ENCODE results near the gene HAO2. TPM values are rescaled to one million over a fixed set of nuclear protein-coding genes. Genes with fewer than 3 reads are reported as not detected.
"Not testable (repeated sequence)": the region's sequence is repeated elsewhere in the genome, so short reads cannot be mapped to it uniquely, and the experiment has no call there.

Gene HAO2
- total and polyA plus RNA-seq, 7 donors: not detected

DNA sequence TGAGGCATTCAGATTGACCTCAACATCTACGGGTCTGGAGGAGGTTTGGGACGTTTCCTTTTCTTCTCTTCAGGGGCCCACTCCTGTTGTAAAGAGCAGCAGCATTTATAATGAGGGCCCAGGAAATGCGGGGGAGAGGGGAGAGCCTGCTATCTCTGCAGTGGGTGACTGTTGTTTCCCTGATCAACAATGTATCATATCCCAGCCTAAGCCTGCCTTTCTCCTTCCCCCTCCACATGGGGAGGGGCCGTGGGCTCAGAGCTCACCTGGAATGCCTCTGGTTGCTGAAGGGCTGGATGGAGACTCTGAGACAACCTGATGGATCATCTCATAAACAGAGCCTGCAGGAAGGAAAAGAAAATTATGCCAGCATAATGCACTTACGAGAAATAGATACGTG lies 36.0 kb upstream of the HAO2 start:
- Histone ChIP-seq H3K9me3 (no peaks in the 10 kb centered on the region), H3K27ac (no peak overlapping the region), H3K36me3 (ENCODE audit: insufficient read depth in 1 of 2, low read depth in 1 of 2) (no peaks in the 10 kb centered on the region), H3K4me1 (no peaks in the 10 kb centered on the region), H3K27me3 (ENCODE audit: insufficient read depth in 3 of 3, low read length in 2 of 3) (no peaks in the 10 kb centered on the region), H3K4me3 (no peak overlapping the region)
- intact Hi-C loops (cut with DNase I): no loop called here
- ATAC-seq: no peak
- WGBS, 3 donors: 86 to 89% (median 88%) methylated on average over 6 of the region's 6 CpGs
- no peak for DNase-seq
- TF ChIP-seq, protein P1, sequence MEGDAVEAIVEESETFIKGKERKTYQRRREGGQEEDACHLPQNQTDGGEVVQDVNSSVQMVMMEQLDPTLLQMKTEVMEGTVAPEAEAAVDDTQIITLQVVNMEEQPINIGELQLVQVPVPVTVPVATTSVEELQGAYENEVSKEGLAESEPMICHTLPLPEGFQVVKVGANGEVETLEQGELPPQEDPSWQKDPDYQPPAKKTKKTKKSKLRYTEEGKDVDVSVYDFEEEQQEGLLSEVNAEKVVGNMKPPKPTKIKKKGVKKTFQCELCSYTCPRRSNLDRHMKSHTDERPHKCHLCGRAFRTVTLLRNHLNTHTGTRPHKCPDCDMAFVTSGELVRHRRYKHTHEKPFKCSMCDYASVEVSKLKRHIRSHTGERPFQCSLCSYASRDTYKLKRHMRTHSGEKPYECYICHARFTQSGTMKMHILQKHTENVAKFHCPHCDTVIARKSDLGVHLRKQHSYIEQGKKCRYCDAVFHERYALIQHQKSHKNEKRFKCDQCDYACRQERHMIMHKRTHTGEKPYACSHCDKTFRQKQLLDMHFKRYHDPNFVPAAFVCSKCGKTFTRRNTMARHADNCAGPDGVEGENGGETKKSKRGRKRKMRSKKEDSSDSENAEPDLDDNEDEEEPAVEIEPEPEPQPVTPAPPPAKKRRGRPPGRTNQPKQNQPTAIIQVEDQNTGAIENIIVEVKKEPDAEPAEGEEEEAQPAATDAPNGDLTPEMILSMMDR (IDR thresholded peaks at IDR 0.05): no peak

DNA sequence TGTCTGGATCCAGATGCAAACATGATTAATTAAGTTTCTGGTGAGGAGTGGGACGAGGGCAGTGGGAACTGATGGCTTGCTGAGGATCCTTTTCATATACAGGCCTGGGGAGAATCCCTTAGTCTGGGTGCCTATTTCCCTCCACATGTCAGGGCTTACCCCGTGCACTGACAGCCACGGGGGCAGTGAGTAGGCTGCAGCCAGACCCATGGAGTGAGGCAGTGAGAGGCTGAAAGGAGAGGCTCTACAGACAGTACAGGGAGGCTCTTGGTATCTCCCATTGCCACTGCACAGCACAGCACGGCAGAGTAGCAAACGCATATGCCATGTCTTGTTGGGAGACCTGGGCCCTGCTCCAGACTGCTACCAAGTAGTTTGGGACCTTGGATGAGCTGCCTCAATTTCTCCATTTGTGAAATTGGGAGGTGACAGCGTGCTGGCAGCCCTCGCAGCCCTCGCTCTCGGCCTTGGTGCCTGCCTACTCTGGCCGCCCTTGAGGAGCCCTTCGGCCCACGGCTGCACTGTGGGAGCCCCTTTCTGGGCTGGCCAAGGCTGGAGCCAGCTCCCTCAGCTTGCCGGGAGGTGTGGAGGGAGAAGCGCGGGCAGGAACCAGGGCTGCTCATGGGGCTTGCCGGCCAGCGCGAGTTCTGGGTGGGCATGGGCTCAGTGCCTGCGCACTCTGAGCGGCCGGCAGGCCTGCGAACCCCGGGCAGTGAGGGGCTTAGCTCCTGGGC lies 35.3 kb upstream of the HAO2 start:
- DNase-seq (no peak), ATAC-seq (no peak)
- H3K4me3 ChIP-seq: no peak overlapping the region
- intact Hi-C loops (cut with DNase I): no loop called here
- no peak overlapping the region for H3K27ac ChIP-seq
- H3K27me3 ChIP-seq (ENCODE audit: insufficient read depth in 3 of 3, low read length in 2 of 3): no peaks in the 10 kb centered on the region
- no peaks in the 10 kb centered on the region for H3K4me1 ChIP-seq
- no peaks in the 10 kb centered on the region for H3K36me3 ChIP-seq (ENCODE audit: insufficient read depth in 1 of 2, low read depth in 1 of 2)
- TF ChIP-seq, protein P1 (IDR thresholded peaks at IDR 0.05): no peak
- H3K9me3 ChIP-seq: no peaks in the 10 kb centered on the region
- WGBS, 3 donors: 94 to 96% (median 94%) methylated on average over 21 to 23 of the region's 23 CpGs

DNA sequence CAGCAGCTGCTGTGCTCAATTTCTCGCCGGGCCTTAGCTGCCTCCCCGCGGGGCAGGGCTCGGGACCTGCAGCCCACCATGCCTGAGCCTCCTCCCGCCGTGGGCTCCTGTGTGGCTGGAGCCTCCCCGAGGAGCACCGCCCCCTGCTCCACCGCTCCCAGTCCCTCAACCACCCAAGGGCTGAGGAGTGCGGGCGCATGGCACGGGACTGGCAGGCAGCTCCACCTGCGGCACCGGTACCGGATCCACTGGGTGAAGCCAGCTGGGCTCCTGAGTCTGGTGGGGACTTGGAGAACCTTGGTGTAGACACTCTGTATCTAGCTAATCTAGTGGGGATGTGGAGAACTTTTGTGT lies 34.7 kb upstream of the HAO2 start:
- intact Hi-C loops (cut with DNase I); H3K4me3 ChIP-seq; H3K9me3 ChIP-seq; H3K4me1 ChIP-seq; H3K36me3 ChIP-seq (ENCODE audit: insufficient read depth in 1 of 2, low read depth in 1 of 2); DNase-seq; H3K27ac ChIP-seq; ATAC-seq; H3K27me3 ChIP-seq (ENCODE audit: insufficient read depth in 3 of 3, low read length in 2 of 3): not testable (repeated sequence)
- WGBS, 3 donors: 88 to 94% (median 89%) methylated on average over 11 to 16 of the region's 16 CpGs

DNA sequence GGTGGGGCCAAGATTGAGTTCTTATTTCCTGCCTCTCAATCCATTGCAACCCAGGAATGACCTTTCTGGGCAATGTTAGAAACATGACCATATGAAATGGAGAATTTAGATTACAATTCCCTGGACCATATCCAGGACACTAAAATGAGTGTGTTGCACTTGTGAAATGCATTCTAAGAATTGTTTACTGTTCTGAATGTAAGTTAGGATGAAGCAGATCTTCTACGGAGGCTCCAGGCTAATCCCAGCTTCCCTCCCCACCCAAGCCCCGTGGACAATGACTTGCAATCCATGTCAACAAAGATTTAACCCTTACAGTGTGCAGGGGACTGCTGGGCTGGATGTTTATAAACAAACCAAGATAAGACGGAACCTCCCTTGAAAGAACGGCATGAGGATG lies 31.7 kb upstream of the HAO2 start:
- Histone ChIP-seq H3K27me3 (ENCODE audit: insufficient read depth in 3 of 3, low read length in 2 of 3) (no peaks in the 10 kb centered on the region), H3K27ac (no peak overlapping the region), H3K9me3 (no peaks in the 10 kb centered on the region), H3K36me3 (ENCODE audit: insufficient read depth in 1 of 2, low read depth in 1 of 2) (no peaks in the 10 kb centered on the region), H3K4me3 (no peak overlapping the region), H3K4me1 (no peaks in the 10 kb centered on the region)
- WGBS, 3 donors: 45 to 51% (median 50%) methylated on average over 4 of the region's 4 CpGs
- no peak for ATAC-seq
- DNase-seq: no peak
- intact Hi-C loops (cut with DNase I): no loop called here
- TF ChIP-seq, protein P1 (IDR thresholded peaks at IDR 0.05): no peak

DNA sequence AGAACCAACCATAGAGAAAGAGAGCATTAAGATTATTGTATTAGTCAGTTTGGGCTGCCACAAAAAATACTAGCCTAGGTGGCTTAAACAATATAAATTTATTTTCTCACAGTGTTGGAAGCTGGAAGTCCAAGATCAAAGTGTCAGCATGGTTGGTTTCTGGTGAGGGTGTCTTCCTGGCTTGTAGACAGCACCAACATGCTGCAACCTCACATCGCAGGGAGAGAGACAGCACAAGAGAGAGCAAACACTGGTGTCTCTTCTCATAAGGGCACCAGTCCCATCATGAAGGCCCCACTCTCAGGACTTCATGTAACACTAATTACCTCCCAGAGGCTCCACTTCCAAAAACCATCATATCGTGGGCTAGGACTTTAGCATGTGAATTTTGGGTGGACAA lies 30.6 kb upstream of the HAO2 start:
- TF ChIP-seq, protein P1 (IDR thresholded peaks at IDR 0.05): no peak
- intact Hi-C loops (cut with DNase I): no loop called here

More for the DNA sequence above, 30.6 kb upstream of the HAO2 start:
- no peaks in the 10 kb centered on the region for H3K36me3 ChIP-seq (ENCODE audit: insufficient read depth in 1 of 2, low read depth in 1 of 2)
- H3K27ac ChIP-seq: no peak overlapping the region
- DNase-seq: no peak
- no peak overlapping the region for H3K4me3 ChIP-seq
- H3K9me3 ChIP-seq: no peaks in the 10 kb centered on the region
- no peaks in the 10 kb centered on the region for H3K4me1 ChIP-seq
- ATAC-seq: no peak
- H3K27me3 ChIP-seq (ENCODE audit: insufficient read depth in 3 of 3, low read length in 2 of 3): no peaks in the 10 kb centered on the region
- 72 to 79% (median 72%) methylated on average over 2 of the region's 2 CpGs for WGBS, 3 donors

All from psoas muscle (tissue), 8 donors.